NCI-H526 treated with DMSO at 0.1 percent for 48 hours (cell line): ENCODE measurements around the gene FAIM2.
"Not testable (repeated sequence)": the region's sequence is repeated elsewhere in the genome, so short reads cannot be mapped to it uniquely, and the experiment has no call there.

Source experiments
- DNase-seq: peaks from one replicate; lab custom pipeline; 2025; lab: John Stamatoyannopoulos, UW

Gene FAIM2

GRCh38 chr12:49863946-49864797, 39.5 kb downstream of the FAIM2 start:
- DNase-seq, result no peak

- not testable (repeated sequence) for DNase-seq
Measured at GRCh38 chr12:49860921-49861320, 42.8 kb downstream of the FAIM2 start.

- not testable (repeated sequence) for DNase-seq
Measured at GRCh38 chr12:49855890-49856289, 47.8 kb downstream of the FAIM2 start.

GRCh38 chr12:49854976-49855375, 48.7 kb downstream of the FAIM2 start:
- no peak for DNase-seq

GRCh38 chr12:49853671-49854070, 50.0 kb downstream of the FAIM2 start:
- DNase-seq, result no peak

GRCh38 chr12:49847161-49847560, 56.5 kb downstream of the FAIM2 start:
- DNase-seq, result no peak

GRCh38 chr12:49846032-49846431, 57.7 kb downstream of the FAIM2 start:
- no peak for DNase-seq

- no peak for DNase-seq
Measured at GRCh38 chr12:49843876-49844437, 59.7 kb downstream of the FAIM2 start.

- DNase-seq, result no peak
Measured at GRCh38 chr12:49843411-49843810, 60.3 kb downstream of the FAIM2 start.

DNA sequence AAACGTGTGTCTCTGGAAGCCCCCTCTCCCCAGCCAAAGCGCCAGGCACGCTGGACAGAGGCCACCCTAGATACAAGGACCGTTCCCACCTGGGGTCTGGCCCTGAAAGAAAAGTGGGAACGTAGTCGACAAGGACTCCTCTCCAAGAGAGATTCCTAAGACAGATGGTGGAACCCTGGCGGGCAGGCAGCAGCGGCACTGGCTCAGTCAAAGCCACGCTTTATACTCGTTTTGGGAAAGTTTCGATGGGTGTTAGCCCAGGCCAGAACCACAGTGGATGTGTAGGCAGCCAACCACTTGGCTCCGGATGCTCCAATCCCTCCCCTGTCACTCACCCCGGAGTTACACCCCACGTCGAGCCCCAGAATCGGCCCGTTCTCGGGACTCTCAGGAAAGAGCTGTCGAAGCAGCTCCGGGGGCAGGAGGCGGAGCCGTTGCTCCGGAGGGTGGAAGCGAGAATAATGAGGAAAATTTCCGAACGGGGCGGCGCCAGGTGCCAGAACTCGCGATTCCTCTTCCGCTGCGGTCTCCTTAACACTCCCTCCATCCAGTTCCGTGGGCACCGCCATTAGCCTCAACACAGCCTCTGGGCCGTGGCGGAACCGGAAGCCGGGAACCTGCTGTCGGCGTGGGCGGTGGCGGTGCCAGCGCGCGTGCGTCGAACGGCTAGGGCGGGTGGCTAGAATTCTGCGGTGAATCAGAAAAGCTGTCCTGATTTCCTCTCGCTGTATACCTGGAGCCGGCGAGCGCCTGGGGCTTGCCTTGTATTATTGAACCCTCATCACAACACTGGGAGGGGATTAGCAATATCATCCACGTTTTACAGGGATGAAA, 61.0 kb downstream of the FAIM2 start, which contains the start of gene BCDIN3D:
TSS of gene BCDIN3D (minus strand) at position 588 of the 834 bp plus-strand sequence. CDS start at position 569, 19 bp downstream.
- peak; percentile 81 for DNase-seq

DNA sequence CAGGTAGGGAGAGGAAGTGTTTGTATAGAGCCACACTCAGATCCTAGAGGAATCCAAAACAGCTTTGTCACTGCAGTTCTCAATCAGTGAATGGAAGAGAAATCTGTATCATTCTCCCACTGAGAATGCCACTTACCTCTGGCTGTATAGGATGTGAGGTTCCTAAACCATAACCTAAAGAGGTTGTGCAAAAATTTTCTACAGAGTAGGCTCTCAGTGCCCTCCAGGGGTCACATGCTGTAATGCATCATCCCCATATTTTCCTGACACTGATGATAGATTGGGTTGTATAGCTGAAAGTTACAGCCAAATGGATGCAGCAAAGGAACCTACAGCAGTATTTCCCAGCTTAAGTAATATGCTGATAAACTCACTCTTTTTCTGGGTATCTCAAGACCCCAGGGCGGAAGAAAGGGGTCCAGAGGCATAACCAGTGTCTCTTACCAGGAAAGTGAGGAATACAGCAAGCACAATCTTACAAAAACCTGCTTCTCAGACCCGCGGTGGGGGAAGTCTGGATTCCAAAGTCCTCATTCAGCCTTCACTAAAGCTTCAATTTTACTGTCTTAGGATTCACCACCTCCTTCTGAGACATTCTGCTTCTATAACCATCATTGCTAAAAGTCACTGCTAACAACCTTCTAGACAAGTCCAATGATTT, 64.6 kb downstream of the FAIM2 start:
- peak; percentile 13 for DNase-seq

DNA sequence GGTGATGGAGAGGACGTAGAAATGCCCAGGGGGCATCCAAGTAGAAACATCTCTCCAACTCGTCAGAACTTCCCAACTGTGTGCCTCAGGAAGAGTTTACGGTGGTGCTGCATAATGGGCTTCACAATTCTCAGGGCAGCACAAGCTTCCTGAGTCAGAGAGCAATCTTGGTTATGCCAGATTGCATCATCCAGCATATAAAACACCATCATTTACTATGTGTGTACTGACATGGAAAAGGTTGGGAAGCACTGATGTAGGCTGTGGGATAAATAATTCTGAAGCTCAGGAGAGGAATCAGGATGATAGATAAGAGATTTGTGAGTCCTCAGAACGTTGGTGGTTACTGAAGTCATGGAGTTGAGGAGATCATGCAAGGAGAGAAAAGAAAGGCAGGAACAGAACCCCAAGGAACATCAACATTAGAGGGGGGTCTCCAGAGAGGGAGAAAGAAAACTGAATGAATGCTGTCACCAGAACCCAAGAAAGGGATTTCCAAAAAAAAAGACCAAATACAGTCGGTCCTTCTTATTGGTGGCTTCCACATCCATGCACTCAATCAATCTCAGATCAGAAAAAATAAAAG, 70.8 kb downstream of the FAIM2 start:
- DNase-seq, result no peak

GRCh38 chr12:49831717-49832116, 72.0 kb downstream of the FAIM2 start:
- DNase-seq, result no peak

DNA sequence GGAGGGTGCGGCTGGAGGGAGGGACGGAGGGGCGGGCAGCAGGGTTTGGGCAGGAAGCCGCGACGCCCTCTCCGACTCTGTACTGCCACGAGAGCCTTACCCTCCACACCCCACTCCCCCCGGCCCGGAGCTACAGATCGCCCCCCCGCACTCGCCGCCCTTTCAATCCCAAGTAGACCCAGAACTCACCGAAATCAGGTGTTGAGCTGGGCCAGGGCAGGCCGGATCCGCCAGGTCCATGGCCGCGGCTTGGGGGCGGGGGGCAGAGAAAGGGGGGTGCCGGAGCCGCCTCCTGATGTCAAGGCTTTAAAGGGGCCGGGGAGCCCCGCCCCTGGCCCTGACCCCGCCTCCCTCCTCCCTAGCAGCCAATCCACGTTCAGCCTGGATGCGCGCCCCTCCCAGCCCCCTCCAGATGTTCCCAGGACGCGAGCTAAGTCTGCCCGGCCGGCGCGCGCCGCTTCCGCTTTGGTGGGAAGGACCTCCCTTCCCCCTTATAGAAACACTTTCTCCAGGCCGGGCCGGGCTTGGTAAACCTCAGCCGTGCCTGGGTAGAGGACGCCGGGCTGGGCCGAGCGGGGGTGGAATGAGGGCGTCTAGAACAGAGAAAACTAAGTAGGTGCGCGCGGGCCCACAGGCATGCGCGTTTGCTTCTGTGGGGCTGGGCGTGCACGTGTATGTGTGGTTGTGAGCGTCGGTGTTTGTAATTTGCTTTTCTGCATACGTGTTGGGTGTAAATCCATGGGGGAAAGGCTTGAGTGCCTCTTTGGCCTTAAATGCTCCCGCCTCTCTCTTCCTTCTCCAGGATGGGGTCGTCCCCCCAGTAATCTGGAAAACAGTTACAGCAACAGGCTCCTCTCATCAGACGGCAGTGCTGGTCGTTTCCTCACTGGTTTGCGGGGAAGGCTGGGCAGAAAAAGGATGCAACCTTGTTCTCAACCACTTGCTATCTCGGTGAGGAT, 75.3 kb downstream of the FAIM2 start, which contains the start of gene NCKAP5L:
TSS of gene NCKAP5L (minus strand) at position 281 of the 959 bp plus-strand sequence. CDS start 24,369 bp downstream, outside the sequence.
- peak; percentile 86 for DNase-seq

DNA sequence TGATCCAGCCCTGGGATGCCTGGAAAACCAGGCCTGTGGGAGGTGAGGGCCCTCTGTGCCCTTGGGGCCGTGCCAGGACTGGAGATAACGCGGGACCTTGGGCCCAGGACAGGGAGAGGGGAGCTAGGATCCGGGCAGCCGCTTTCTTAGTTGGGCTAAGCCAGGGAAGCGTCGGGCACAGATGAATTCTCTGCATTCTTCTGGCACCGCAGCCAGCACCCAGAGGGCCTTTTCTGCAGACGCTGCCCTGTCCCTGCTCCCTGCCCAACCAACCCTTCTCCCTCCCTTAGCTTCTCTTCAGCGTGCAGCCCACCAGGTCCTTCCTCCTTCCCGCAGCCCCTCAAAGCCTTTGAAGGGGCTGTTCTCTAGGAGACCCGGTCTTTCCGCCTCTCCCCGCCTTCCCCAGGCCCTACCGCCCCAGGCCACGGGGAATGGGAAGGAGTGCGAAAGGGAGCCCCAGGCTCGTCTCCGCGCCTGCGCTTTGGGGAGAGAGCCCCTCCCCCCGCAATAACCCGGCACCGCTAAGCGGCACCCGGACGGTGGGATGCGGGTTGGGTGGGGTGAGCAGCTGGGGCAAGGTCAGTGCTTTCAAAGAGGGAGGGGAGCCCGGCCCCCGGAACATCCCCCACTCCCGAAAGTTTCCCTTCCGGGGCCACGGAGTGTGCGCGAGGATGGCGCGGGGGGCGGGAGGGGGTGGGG, 76.2 kb downstream of the FAIM2 start:
- DNase-seq, result peak; percentile 7

DNA sequence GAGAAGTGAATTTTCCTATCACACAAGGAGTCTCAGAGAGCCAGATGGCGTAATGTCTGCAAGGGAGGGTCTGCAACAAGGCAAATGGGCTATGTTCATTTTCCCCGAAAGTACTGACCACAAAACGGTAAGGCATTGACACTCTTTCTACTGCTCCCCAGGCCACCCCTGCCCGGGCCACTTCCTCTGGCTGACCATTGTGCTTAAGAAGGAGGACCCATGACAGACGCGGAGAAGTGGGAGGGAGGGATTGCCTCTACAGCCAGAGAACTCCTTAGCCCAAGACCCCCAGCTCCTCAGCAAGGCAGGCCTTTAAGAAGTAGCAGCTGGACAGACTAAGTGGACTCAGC, 76.7 kb downstream of the FAIM2 start:
- DNase-seq, result no peak

DNA sequence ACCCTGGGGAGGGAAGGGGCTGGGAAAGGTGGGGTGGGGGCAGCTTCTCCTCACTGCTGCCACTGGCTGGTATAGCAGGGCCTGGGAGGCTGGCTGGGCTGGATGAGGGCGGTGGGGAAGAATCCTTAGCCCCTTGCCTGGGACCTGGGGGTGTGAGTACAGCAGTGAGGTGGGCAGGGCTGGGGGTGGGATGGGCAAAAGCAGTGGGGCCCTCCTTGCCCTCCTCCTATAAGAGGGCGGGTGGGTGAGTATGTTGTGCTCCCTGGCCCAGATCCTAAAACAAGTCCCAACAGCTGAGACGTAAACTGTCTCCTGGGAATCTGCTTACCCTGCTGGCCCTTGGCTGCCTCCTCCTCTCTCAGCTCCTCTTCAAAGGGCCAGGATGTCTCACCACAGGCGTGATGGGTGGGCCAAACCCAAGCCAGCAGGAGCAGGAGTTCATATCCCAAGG, 77.7 kb downstream of the FAIM2 start:
- no peak for DNase-seq

DNA sequence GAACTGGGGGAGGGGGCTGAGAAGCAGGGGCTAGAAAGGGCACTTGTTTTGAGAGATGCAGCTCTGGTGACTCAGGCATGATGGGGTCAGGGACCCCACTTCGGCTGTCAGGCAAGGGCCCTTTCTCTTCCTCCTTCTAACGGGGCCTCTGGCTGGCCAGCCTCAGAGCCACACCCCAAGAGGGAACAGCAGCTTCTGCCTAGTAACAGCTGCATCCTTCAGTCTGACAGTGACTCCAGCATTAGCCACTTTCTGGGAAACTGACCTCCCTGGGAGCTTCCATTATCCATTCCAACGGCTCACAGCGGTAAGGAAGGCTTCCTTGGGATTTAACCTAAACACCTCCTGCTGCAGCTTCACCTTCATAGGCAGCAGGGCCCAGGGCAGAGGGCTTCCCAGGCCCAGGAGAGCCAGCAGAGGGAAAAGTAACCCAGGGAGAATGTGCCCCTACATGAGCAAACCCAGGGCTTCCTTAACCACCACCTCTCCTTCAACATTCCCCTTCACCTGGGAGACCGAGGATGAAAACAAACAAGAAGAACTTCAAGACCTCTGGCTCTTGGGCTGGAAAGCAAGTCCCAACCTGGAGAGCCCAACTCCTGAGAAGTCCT, 78.2 kb downstream of the FAIM2 start:
- no peak for DNase-seq

DNA sequence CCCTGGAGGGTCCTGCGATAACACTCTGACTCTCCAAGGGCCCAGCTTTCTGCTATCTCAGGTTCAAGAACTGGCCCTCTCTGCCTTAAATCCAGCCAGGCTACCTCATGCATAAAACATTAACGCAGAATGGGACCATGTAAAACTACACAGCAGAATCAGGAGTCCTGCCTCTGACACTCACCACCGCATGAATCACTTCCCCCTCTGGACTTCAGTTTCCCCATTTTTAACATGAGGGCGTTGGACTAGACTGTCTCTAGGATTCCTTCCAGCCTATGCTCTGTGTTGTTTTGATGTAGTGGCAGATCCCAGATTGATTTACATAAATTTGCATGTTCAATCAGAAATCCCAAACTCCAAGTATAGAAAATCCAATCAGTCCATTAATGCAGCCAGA, 78.8 kb downstream of the FAIM2 start:
- DNase-seq, result peak; percentile 5
